ENCODE results near the gene ADRA2B.

The ADRA2B gene

GRCh38 chr2:96108541-96109360, 7.6 kb downstream of the ADRA2B start:
- in situ Hi-C loops (cut with MboI; ENCODE audit: low sequenced_read_pairs) = loop anchor here (25.0 kb wide), 1 partner anchor 96 kb away; no protein-coding TSS in a partner anchor

- in situ Hi-C loops (cut with MboI; ENCODE audit: low sequenced_read_pairs) = loop anchor here (25.0 kb wide), 1 partner anchor 96 kb away; no protein-coding TSS in a partner anchor
These were observed 8.2 kb downstream of the ADRA2B start for GRCh38 chr2:96108151-96108540.

- in situ Hi-C loops (cut with MboI; ENCODE audit: low sequenced_read_pairs) = loop anchor here (25.0 kb wide), 1 partner anchor 95 kb away; no protein-coding TSS in a partner anchor
These were observed 8.7 kb downstream of the ADRA2B start for GRCh38 chr2:96107708-96108065.

GRCh38 chr2:96106991-96107707, 9.2 kb downstream of the ADRA2B start:
- in situ Hi-C loops (cut with MboI; ENCODE audit: low sequenced_read_pairs) = loop anchor here (25.0 kb wide), 1 partner anchor 95 kb away; no protein-coding TSS in a partner anchor

- in situ Hi-C loops (cut with MboI; ENCODE audit: low sequenced_read_pairs) = loop anchor here (25.0 kb wide), 1 partner anchor 94 kb away; no protein-coding TSS in a partner anchor
These were observed 10.2 kb downstream of the ADRA2B start for GRCh38 chr2:96105994-96106715.

- in situ Hi-C loops (cut with MboI; ENCODE audit: low sequenced_read_pairs) = loop anchor here (25.0 kb wide), 1 partner anchor 93 kb away; no protein-coding TSS in a partner anchor
These were observed 11.0 kb downstream of the ADRA2B start for GRCh38 chr2:96105152-96105915.

- in situ Hi-C loops (cut with MboI; ENCODE audit: low sequenced_read_pairs) = loop anchor here (25.0 kb wide), 1 partner anchor 92 kb away; no protein-coding TSS in a partner anchor
These were observed 11.9 kb downstream of the ADRA2B start for GRCh38 chr2:96104487-96104861.

GRCh38 chr2:96103761-96104486, 12.4 kb downstream of the ADRA2B start:
- in situ Hi-C loops (cut with MboI; ENCODE audit: low sequenced_read_pairs) = loop anchor here (25.0 kb wide), 1 partner anchor 92 kb away; no protein-coding TSS in a partner anchor

- in situ Hi-C loops (cut with MboI; ENCODE audit: low sequenced_read_pairs) = loop anchor here (25.0 kb wide), 1 partner anchor 91 kb away; no protein-coding TSS in a partner anchor
These were observed 13.2 kb downstream of the ADRA2B start for GRCh38 chr2:96103187-96103601.

- in situ Hi-C loops (cut with MboI; ENCODE audit: low sequenced_read_pairs) = loop anchor here (25.0 kb wide), 1 partner anchor 90 kb away; no protein-coding TSS in a partner anchor
These were observed 13.7 kb downstream of the ADRA2B start for GRCh38 chr2:96102596-96103186.

- in situ Hi-C loops (cut with MboI; ENCODE audit: low sequenced_read_pairs) = loop anchor here (25.0 kb wide), 1 partner anchor 89 kb away; no protein-coding TSS in a partner anchor
These were observed 15.5 kb downstream of the ADRA2B start for GRCh38 chr2:96100893-96101304.

- in situ Hi-C loops (cut with MboI; ENCODE audit: low sequenced_read_pairs) = loop anchor here (25.0 kb wide), 1 partner anchor 88 kb away; no protein-coding TSS in a partner anchor
These were observed 16.2 kb downstream of the ADRA2B start for GRCh38 chr2:96099861-96100798.

GRCh38 chr2:96098900-96099590, 17.3 kb downstream of the ADRA2B start:
- in situ Hi-C loops (cut with MboI; ENCODE audit: low sequenced_read_pairs) = no loop called here

GRCh38 chr2:96097951-96098823, 18.2 kb downstream of the ADRA2B start:
- in situ Hi-C loops (cut with MboI; ENCODE audit: low sequenced_read_pairs) = no loop called here

GRCh38 chr2:96097441-96097840, 18.9 kb downstream of the ADRA2B start:
- in situ Hi-C loops (cut with MboI; ENCODE audit: low sequenced_read_pairs) = no loop called here

GRCh38 chr2:96095116-96095636, 21.2 kb downstream of the ADRA2B start:
- in situ Hi-C loops (cut with MboI; ENCODE audit: low sequenced_read_pairs) = no loop called here
